ENCODE measurements around the gene ACOX3. TPM values are rescaled to one million over a fixed set of nuclear protein-coding genes. Genes with fewer than 3 reads are reported as not detected.
"Not testable (repeated sequence)": the region's sequence is repeated elsewhere in the genome, so short reads cannot be mapped to it uniquely, and the experiment has no call there.

Gene ACOX3
- total RNA-seq, 1 donor from 2014 or later = 21.3 TPM

- ATAC-seq = no peak
- DNase-seq (ENCODE audit: low spot score) = no peak
Measured at GRCh38 chr4:8391071-8391470, 49.5 kb downstream of the ACOX3 start.

DNA sequence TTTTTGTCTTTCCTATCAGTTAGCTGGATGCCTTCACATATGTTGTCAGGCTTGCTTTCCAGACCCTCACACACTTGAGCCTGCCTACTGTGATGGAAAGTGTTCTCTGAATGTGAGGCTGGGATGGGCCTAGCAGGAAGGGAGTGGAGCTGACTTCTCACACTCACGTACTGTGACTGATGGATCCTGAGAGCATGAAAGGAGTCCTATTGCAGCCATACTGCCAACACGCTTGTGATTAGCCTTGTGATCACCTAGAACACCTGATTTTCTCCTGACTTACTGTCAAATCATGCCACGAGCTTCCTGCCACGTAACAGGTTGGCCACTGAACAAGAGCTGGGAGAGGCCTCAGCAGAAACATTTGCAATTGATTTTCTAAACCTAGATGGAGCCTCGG lies 49.9 kb downstream of the ACOX3 start:
- DNase-seq (ENCODE audit: low spot score) (no peak), ATAC-seq (no peak)

DNA sequence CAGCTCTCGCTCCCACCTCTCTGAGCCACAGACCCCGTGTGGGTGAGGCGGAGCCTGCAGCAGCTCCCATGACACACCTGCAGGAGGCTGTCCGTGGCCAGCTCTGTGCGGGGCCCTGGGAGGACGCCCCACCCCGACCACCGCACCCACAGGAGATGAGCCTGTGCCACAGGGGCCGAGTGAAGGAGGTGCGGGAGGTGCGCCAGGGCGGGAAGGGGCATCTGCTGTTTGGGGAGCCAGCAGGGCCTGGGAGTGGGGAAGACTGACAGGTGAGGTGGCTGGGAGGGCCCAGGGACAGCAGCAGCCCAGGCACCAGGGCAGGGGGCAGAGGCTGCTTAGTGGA lies 52.0 kb downstream of the ACOX3 start:
- DNase-seq (ENCODE audit: low spot score) (no peak), ATAC-seq (no peak)

DNA sequence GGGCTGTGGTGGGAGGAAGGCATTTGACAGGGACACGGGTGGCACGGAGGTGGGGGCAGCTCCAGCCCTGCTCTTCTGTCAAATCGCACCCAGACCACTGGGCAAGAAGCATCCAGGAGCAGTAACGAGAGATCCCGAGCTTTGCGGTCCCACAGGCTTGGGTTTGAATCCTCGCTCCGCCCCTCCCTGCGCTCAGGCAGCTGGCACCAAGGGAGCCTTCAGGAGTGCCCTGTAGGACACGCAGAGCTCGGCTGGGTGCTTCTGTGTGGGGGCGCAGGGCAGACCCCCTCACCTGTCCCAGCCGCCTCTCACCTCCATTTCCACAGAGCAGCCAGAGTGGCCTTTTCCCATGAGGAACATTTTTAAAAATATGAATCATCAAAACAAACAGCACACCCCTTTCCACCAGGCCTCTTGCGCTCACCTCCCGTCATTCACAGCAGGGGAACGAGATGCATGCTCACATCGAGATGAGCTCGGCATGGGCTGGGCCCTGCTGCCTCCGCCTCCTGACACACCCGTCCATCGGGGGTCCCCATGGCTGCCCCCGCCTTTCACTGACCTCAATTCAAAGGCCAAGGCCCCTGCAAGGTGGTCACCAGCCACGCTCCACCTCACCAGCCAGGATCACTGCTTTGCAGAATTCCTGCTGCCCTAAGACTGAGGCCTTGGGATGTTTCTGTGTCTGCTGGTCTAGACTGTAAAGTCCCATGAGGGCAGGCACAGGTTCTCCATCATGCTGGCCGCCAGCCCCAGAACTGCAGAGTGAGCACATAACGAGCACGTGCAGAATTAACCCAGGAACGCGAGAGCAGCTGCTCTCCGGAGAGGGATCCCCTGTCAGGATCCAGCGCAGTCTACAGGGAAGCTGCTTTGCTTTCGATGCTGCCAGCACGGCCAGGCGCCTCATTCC lies 52.7 kb downstream of the ACOX3 start:
- ATAC-seq = no peak

DNA sequence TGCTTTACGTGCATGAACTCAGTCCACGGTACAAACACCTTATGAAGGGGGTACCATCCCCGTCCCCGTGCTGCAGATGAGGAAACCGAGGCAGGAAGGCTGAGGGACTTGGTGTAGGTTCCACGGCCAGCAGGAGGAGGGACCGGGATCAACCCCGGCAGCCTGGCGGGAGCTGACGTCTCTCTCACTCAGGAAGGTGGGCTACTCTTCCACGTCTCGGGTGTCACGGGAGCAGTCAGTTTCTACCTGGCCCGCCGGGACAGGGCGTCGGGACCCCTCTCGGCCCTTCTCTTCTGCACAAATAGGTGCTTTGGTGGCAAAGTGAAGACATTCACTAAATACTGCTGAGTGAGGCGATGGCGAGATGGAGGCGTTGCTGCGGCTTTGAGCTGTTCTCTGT lies 53.3 kb downstream of the ACOX3 start:
- ATAC-seq (no peak), DNase-seq (ENCODE audit: low spot score) (no peak)

More for the DNA sequence above, 52.7 kb downstream of the ACOX3 start:
- no peak for DNase-seq (ENCODE audit: low spot score)

DNA sequence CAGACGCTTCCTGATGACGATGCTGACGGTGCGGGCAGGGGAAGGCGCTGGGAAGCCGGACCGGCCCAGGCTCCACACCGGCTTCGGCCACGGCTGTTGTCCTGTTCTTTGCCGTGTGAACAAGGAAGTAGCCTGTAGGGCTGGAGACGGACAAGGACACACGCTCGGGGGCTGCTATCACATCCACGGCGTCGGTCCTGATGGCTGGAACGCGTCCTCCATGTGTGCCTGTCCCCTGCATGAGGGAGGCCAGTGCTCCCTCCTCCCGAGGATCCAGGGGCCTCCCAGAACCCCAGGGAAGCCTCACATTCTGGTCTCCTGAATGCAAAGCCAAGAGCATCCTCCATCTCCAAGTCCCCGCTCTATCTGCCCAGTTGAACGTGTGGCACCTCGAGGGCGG lies 53.8 kb downstream of the ACOX3 start:
- DNase-seq (ENCODE audit: low spot score) (no peak), ATAC-seq (no peak)

GRCh38 chr4:8386131-8386530 lies 54.4 kb downstream of the ACOX3 start:
- DNase-seq (ENCODE audit: low spot score); ATAC-seq: not testable (repeated sequence)

DNA sequence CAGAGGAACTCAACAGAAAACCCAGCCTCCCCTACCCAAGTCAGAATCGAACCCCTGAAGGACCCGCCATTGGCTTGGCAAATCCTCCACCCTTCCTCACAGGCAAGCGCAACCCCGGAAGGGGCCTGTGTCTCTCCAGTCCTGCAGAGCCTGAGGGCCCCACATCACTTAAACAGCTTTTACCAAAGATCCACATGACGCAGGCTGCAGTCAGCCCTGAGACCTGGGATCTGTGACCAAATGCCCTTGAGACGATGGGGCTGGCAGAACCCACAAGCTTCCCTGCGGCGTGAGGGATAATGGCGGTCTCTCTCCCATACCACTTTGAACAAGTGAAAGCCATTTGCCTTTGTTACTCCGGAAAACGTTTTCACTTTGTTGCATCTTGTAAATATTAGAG lies 54.9 kb downstream of the ACOX3 start:
- DNase-seq (ENCODE audit: low spot score) (no peak), ATAC-seq (no peak)

DNA sequence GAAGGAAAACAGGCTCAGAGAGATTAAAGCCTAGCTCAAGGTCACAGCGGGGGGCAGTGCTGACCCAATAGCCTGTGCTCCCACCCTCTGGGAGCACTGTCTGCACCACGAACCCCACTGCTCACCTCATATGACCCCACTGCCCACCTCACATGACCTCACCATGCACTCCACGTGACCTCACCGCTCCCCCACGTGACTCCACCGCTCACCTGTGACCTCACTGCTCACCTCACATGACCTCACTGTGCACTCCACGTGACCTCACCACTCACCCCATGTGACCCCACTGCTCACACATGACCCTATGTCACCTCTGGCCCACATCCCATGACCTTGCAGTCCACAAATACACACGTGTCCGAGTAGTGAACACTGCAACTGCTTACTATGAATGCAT lies 55.4 kb downstream of the ACOX3 start:
- no peak for DNase-seq (ENCODE audit: low spot score)
- peak; percentile 36 for ATAC-seq

DNA sequence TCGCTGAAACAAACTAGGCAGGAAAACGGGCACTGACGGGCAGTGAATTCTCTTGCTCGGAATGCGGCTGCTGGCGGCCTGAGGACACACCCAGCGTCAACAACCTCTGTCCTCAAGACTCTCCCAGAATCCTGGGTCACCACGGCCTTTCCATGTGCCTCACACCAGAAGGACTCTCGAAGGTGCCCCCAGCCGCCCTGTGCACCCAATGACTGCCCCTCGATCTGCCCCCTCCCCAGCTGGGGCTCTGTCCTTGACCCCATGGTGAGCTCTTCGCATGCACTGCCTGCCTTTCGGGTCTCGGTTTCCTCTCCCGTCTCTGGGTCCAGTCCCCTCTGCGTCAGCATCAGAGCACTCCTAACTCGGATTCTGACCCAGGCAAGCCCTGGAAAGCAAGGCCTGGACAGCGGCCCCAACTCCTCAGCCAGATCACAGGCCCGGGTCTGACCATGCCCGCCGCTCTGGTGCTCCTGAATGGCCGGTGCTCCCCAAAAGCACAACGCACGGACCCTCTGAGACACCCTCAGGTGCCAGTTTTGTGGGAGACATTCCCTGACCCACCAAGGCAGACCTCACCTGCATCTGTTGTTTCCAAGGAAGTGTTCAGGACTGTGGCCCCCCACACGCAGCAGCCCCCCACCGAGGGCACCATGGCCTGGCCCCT lies 56.0 kb downstream of the ACOX3 start:
- no peak for DNase-seq (ENCODE audit: low spot score)
- ATAC-seq = no peak

GRCh38 chr4:8383451-8384160 lies 56.9 kb downstream of the ACOX3 start:
- ATAC-seq (no peak), DNase-seq (ENCODE audit: low spot score) (no peak)

DNA sequence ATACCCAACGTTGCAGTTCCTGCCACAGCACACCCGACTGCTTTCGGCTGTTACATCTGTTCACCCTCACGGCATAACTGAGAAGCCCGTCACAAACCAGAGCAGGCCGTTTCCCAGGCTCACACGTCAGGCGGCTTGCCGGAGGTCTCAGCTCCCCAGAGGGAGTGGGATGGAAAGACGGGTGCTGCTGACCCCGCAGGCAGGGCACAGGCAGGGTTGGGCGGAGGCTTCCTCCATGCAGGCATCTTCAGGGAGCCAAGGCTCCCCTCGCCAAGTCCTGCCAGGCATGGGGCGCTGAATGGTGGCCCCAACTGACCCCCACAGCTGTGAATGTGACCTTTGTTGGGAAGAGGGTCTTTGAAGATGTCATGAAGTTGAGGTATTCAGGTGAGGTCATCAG lies 57.5 kb downstream of the ACOX3 start:
- no peak for ATAC-seq

GRCh38 chr4:8381814-8382581 lies 58.5 kb downstream of the ACOX3 start:
- ATAC-seq (no peak), DNase-seq (ENCODE audit: low spot score) (no peak)

More for the DNA sequence above, 57.5 kb downstream of the ACOX3 start:
- DNase-seq (ENCODE audit: low spot score) = no peak

- ATAC-seq = no peak
- no peak for DNase-seq (ENCODE audit: low spot score)
Measured at GRCh38 chr4:8380511-8381415, 59.8 kb downstream of the ACOX3 start.

DNA sequence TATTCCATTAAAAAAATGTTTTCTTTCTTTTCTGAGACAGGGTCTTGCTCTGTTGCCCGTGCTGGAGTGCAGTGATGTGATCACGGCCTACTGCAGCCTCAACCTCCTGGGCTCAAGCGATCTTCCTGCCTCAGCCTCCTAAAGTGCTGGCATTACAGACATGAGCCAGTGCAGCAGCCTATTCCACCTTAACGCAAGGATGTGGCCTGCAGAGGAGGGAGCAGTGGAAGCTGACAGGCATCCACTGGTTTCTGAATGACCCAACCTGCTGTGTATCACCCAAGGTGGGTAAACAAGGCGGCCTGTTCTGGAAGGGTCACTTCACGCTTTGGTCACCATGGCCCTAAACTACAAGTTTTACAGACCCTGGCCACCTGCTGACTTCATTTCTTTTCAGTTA lies 60.8 kb downstream of the ACOX3 start:
- DNase-seq (ENCODE audit: low spot score) (no peak), ATAC-seq (no peak)

GRCh38 chr4:8379281-8379680 lies 61.2 kb downstream of the ACOX3 start:
- ATAC-seq (no peak), DNase-seq (ENCODE audit: low spot score) (no peak)

DNA sequence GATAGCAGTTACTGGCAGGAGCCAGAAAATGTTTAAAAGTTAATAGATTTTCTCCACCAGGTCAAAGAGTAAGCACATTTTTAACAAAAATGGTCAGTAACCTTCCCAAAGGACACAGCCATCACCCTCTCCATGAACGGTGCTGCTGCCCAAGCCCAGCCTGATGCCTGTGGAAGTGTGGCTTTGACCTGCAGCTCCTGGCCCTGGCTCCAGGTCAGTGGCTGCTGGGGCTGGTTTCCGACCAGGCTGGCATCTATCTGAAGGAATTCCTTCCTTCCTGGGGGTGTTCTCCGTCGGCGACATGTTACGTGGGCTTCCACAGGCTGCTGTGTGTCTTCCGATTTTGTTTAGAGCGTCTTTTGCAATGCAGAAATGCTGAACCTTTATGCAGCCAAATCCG lies 61.7 kb downstream of the ACOX3 start:
- DNase-seq (ENCODE audit: low spot score) (no peak), ATAC-seq (no peak)

DNA sequence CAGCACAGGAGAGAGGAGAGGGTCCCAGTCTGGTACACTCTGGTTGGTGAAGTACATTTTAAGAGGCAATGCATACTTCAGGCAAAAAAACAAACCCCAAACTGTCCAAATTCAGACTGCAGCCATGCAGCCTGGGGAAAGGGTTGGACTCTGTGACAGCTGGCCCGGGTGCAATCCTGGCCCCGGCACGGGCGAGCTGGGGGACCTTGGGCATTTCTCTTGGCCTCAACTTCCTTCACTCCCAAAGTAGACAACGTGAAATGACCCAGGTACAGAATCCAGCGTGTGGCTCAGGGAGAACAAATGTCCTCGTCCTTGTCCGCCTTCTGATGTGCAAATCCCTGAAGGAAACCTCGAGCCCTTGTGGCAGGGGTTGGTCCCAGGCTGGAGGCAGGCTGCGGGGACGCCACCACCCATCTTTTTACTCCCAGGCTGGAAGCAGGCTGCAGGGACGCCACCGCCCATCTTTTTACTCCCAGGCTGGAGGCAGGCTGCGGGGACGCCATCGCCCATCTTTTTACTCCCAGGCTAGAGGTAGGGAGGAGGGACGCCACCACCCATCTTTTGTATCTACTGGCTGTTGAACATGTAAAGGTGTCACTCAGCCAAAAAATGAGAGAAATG lies 62.3 kb downstream of the ACOX3 start:
- DNase-seq (ENCODE audit: low spot score) = no peak
- ATAC-seq = no peak
